Measurements from ENCODE around the gene CPE. TPM values are rescaled to one million over a fixed set of nuclear protein-coding genes. Genes with fewer than 3 reads are reported as not detected.

Gene CPE
- total and polyA plus RNA-seq, 2 donors (not counting 3 experiments of a cell fraction or from before 2014, with no cell fraction given) = 2.7 to 9.2 TPM

DNA sequence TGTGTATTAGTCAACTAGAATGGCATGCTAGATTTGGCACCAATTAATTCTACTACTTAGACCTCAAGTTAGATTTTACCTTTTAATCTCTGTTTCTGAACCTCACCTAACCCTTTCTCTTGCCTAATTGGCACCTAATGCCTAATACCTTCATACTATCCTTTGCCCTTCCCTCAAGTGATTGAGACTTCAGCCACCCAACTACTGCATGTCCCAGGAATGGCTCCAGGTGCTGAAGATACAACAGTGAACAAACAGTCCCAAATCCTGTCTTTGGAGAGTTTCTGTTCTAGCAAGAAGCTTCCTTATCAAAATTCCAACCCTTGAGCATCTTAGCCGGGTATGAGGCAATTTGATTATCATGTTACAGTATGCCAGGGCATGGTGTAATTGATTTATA is 139.9 kb downstream of the CPE start:
- intact Hi-C loops (cut with micrococcal nuclease) = no loop called here
- ChIA-PET CTCF (no interaction called here), POLR2A (no interaction called here)
- Histone ChIP-seq H4K20me1 (replicated peaks; ENCODE audit: control insufficient read depth, extremely low read depth, insufficient read depth, low read length) (no peaks in the 10 kb centered on the region), H3K4me2 (ENCODE audit: insufficient read depth, low read length) (no peak overlapping the region), H3K9me3 (replicated peaks; ENCODE audit: control insufficient read depth, insufficient read depth, low read length) (no peaks in the 10 kb centered on the region), H3K9me1 (replicated peaks; ENCODE audit: control insufficient read depth, extremely low read depth, insufficient read depth, low read length) (no peaks in the 10 kb centered on the region), H3K4me3 (replicated peaks in 1 of 3; ENCODE audit: insufficient read depth in 1 of 3, low read depth in 1 of 3, low read length in 3 of 3) (no peak overlapping the region), H2AFZ (ENCODE audit: low read depth, low read length) (no peak overlapping the region), H3K27me3 (ENCODE audit: control insufficient read depth in 2 of 2, insufficient read depth in 2 of 2, low read length in 2 of 2) (no peaks in the 10 kb centered on the region), H3K79me2 (ENCODE audit: control insufficient read depth, insufficient read depth, low read length) (no peaks in the 10 kb centered on the region), H3K4me1 (ENCODE audit: control insufficient read depth, extremely low read depth, insufficient read depth, low read length) (peaks cover 13% of the 10 kb centered on the region), H3K9ac (replicated peaks; ENCODE audit: extremely low read depth, insufficient read depth, low read length) (no peak overlapping the region), H3K36me3 (ENCODE audit: control insufficient read depth in 2 of 2, extremely low read depth in 1 of 2, insufficient read depth in 2 of 2, low read length in 2 of 2) (no peaks in the 10 kb centered on the region), H3K27ac (ENCODE audit: insufficient read depth, low read depth, low read length) (no peak overlapping the region)
- no TSS peak for BruUV-seq (replicated peaks)
- dilution Hi-C loops (cut with MboI; ENCODE audit: extremely low pct_ligation_motif_present, low sequenced_read_pairs) = no loop called here
- TF ChIP-seq, protein P1, sequence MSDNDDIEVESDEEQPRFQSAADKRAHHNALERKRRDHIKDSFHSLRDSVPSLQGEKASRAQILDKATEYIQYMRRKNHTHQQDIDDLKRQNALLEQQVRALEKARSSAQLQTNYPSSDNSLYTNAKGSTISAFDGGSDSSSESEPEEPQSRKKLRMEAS (IDR thresholded peaks at IDR 0.05; ENCODE audit: insufficient read depth, insufficient read length) = no peak
- TF ChIP-seq MYC (IDR thresholded peaks at IDR 0.05; ENCODE audit: low read depth, low read length) (no peak), POLR2A (IDR thresholded peaks at IDR 0.05; ENCODE audit: low read depth, low read length) (no peak), JUN (IDR thresholded peaks at IDR 0.05; ENCODE audit: borderline replicate concordance, insufficient read depth, insufficient read length, low read depth) (no peak), GATA2 (IDR thresholded peaks at IDR 0.05; ENCODE audit: insufficient read depth, insufficient read length, low read depth, low read length) (no peak), FOS (IDR thresholded peaks at IDR 0.05; ENCODE audit: borderline replicate concordance, insufficient read depth, low read length) (no peak)
- FAIRE-seq (no peak), DNase-seq (ENCODE audit: low read depth, low spot score) (no peak)

DNA sequence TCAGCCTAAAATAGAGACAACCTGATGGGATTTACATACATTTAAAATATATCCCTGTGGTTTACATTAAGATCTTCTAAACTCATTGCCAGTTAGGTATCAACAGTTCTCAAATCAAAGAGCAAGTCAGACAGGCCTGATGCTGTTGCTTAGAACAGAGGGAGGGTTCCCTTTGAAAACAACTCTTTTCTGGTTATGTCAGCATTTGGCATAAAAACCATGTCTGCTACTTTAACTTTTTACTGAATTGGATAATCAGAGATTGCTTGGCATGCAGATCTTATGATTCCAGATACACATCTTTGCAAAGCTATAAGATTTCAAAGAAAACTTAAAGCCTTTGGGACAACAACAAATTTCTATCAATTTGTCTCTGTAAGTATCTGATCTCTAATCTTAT is 140.8 kb downstream of the CPE start:
- H3K27me3 ChIP-seq (ENCODE audit: control insufficient read depth in 2 of 2, insufficient read depth in 2 of 2, low read length in 2 of 2) = no peaks in the 10 kb centered on the region
- intact Hi-C loops (cut with micrococcal nuclease) (no loop called here), dilution Hi-C loops (cut with MboI; ENCODE audit: extremely low pct_ligation_motif_present, low sequenced_read_pairs) (no loop called here)
- no peaks in the 10 kb centered on the region for H3K9me1 ChIP-seq (replicated peaks; ENCODE audit: control insufficient read depth, extremely low read depth, insufficient read depth, low read length)
- no peak overlapping the region for H3K27ac ChIP-seq (ENCODE audit: insufficient read depth, low read depth, low read length)
- H3K4me2 ChIP-seq (ENCODE audit: insufficient read depth, low read length) = no peak overlapping the region
- no peaks in the 10 kb centered on the region for H3K36me3 ChIP-seq (ENCODE audit: control insufficient read depth in 2 of 2, extremely low read depth in 1 of 2, insufficient read depth in 2 of 2, low read length in 2 of 2)
- TF ChIP-seq, protein P1 (IDR thresholded peaks at IDR 0.05; ENCODE audit: insufficient read depth, insufficient read length) = no peak
- TF ChIP-seq MYC (IDR thresholded peaks at IDR 0.05; ENCODE audit: low read depth, low read length) (no peak), FOS (IDR thresholded peaks at IDR 0.05; ENCODE audit: borderline replicate concordance, insufficient read depth, low read length) (no peak), EZH2 (IDR thresholded peaks at IDR 0.05; ENCODE audit: borderline replicate concordance, low read depth, low read length, severe bottlenecking) (no peak), GATA2 (IDR thresholded peaks at IDR 0.05; ENCODE audit: insufficient read depth, insufficient read length, low read depth, low read length) (no peak), POLR2A (IDR thresholded peaks at IDR 0.05; ENCODE audit: low read depth, low read length) (no peak), POLR2AphosphoS5 (IDR thresholded peaks at IDR 0.05; ENCODE audit: insufficient read depth, low read depth, low read length) (no peak)
- no peaks in the 10 kb centered on the region for H4K20me1 ChIP-seq (replicated peaks; ENCODE audit: control insufficient read depth, extremely low read depth, insufficient read depth, low read length)
- no peaks in the 10 kb centered on the region for H3K79me2 ChIP-seq (ENCODE audit: control insufficient read depth, insufficient read depth, low read length)
- H3K4me1 ChIP-seq (ENCODE audit: control insufficient read depth, extremely low read depth, insufficient read depth, low read length) = peaks cover 8% of the 10 kb centered on the region
- POLR2A ChIA-PET = no interaction called here
- DNase-seq (ENCODE audit: low read depth, low spot score) (no peak), FAIRE-seq (no peak)
- no peak overlapping the region for H3K9ac ChIP-seq (replicated peaks; ENCODE audit: extremely low read depth, insufficient read depth, low read length)
- BruUV-seq (replicated peaks) = no TSS peak
- no peak overlapping the region for H2AFZ ChIP-seq (ENCODE audit: low read depth, low read length)
- H3K4me3 ChIP-seq (replicated peaks in 1 of 3; ENCODE audit: insufficient read depth in 1 of 3, low read depth in 1 of 3, low read length in 3 of 3) = no peak overlapping the region
- H3K9me3 ChIP-seq (replicated peaks; ENCODE audit: control insufficient read depth, insufficient read depth, low read length) = no peaks in the 10 kb centered on the region
- CTCF ChIA-PET = no interaction called here

Measured in endothelial cell of umbilical vein (primary cell).